GM19240 (cell line): ENCODE data around the gene EDARADD.
"Not testable (repeated sequence)": the region's sequence is repeated elsewhere in the genome, so short reads cannot be mapped to it uniquely, and the experiment has no call there.

ENCODE experiments used
- DNase-seq: peaks from one replicate; pipeline ENCODE4 v3.0.0; 2011; ENCODE audit warnings: low spot score; ENCODE audit not compliant: insufficient read length

EDARADD gene

DNA sequence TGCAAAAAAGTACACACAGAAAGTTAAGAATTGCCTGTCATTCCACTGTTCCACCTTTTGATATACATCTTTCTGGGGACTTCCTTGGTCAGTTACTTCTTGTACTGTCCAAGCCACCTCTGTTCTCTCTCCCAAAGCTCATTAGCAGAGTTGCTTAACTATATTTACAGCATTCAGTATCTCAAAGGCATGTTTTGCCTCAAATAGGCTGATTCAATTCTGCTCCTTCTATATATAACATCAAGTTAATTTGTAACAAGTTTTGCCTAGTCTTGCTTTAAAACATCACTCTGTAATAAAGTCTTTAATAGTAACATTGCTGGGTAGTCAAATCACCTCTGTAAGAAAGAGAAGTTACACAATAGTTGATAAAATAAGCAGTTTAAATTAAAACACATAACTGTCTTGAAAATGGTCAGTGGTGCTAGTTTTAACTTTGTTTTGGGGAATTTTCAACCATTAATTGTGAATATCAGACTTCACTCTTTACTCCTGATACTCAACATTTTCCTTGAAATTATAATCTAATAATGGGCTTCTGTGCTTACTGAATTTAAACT, 35.7 kb downstream of the EDARADD start:
- DNase-seq: no peak

DNA sequence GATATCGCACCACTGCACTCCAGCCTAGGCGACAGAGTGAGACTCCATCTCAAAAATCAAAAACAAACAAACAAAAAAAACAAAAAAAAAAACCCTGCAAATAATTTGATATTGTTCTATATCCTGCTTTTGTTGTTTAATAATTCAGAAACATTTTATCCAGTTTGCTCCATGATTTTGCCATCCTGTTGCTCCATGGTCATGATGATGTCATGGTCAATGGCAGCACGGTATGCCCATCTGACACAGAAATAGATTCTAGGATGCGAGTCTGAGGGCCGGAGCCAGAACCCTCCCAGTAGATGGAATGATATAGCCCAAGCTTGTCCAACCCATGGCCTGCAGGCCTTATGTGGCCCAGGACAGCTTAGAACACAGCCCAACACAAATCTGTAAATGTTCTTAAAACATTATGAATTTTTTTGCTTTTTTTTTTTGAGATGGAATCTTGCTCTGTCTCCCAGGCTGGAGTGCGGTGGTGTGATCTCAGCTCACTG, 39.8 kb downstream of the EDARADD start:
- no peak for DNase-seq

DNA sequence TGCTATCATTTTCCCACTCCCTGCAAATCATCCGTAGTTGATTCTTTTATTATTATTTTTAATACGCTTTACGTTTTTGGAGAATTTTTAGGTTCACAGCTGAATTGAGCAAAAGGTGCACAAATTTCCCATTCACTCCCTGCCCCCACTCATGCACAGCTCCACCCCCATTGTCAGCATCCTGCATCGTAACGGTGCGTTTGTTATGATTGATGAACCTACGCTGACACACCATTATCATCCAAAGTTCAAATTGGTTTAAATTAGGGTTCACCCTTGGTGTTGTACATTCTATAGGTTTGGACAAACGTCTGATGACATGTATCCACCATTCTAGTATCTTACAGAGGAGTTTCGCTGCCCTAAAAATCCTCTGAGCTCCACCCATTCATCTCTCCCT, 44.5 kb downstream of the EDARADD start:
- DNase-seq: no peak

DNA sequence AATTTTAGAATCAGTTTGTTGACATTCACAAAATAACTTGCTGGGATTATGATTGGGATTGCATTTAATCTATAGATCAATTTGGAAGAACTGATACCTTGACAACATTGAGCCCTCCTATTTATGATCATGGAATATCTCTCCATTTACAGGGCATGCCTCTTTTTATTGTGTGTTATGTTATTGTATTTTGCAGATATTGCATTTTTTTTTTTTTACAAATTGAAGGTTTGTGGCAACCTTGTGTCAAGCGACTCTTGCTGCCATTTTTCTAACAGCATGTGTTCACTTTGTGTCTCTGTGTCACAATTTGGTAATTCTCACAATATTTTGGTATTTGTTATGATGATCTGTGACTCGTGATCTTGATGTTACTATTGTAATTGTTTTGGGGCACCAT, 46.3 kb downstream of the EDARADD start:
- no peak for DNase-seq

DNA sequence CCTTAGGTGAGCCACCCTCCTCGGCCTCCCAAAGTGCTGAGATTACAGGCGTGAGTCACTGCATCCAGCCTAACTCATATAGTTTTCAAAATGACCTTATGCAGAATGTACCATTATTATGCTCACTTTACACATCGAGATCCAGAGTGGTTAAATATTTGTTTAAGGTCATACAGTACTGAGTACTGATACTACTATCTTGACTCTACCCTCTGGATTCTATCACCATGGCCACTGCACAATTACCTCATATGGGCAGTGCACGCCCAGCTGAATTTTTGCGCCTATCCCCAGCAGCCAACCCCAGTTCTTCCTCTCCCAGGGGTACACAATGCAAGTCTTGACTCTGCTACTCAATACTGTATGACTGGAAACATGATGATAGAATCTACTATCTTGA, 56.7 kb downstream of the EDARADD start:
- DNase-seq: no peak

DNA sequence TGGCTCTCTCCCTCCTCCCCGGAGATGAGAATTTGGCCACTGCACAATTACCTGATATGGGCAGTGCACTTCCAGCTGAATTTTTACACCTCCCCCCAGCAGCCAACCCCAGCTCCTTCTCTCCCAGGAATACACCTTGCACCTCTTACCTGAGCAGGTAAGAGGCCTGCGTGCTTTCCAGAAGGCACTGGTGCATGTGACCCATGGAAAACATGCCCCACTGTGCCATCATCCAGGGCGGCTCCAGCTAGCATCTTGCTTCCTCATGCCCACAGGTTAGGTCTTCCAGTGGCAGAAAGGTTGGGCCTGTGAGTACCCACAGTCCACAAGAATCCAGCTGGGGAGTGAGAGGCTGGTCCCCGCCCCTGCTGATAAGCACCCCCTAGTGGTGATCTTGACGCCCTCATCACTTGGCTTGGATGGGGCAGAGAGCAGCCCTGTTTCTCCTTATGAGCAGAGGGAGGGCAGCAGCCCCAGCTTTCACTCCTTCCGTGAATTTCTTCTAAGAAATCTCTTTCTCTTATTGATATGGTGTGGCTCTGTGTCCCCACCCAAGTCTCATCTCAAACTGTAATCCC, 57.8 kb downstream of the EDARADD start:
- no peak for DNase-seq

DNA sequence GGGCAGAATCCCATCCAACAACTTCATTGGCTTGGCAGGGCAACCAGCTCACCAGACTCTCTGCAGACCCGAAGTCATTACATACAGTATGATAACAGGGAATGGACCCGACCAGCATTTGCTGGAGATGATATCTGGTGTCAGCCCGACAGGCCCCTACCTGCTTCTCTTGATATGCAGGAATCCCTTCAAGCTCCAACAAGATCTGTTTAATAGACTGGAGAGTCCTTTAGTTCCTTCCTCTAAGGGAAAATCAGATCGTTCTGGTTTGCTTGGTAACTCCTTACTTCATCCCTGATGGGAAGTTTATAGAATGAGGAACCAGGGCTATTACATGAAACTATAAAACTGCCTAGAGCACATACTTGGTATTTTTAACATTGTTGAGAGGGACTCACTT, 61.2 kb downstream of the EDARADD start:
- no peak for DNase-seq

DNA sequence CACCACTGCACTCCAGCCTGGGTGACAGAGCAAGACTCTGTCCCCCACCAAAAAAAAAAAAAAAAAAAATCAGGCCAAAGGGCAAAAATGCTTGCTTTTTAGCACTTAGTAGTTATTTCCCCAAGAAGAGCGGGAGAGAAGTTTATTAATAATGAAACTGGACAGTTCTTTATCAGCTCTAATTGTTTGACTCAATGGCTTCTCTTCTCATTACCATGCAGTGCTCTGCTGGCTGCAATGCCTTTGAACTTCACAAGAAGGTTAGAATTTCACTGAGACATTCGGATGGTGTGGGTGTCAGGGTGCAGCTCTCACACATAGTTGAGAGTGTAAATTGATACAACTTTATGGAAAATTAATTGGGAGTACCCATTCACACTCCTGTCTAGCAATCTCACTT, 63.7 kb downstream of the EDARADD start:
- DNase-seq: no peak

DNA sequence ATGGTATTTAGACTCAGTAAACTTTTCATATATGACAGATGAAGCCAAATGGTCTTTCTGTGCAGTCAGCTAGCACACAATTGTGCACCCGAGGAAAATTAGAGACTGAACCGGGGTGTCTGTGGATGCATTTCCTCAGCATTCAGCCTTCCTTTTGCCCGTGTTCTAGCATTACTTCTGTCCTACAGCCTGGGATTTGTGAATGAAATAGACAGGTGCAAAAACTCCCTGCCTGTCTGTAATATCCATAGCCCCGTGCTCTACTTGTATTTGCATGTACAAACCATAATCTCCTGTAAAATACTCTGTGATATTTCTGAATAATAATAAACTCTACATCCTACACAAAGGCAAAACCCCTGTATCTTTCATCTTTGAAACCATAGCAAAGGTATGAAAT, 64.9 kb downstream of the EDARADD start:
- DNase-seq: no peak

DNA sequence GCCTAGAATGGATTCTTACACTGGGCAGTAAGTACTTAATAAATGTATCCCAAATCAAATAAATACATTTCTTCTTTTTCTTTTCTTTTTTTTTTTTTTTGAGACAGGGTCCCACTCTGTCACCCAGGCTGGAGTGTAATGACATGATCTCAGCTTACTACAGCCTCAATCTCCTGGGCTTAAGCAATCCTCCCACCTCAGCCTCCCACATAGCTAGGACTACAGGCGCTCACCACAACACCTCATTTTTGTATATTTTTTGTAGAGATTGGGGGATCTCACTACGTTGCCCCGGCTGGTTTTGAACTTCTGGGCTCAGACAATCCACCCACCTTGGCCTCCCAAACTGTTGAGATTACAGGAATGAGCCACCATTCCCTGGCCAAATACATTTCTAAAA, 66.0 kb downstream of the EDARADD start:
- no peak for DNase-seq

DNA sequence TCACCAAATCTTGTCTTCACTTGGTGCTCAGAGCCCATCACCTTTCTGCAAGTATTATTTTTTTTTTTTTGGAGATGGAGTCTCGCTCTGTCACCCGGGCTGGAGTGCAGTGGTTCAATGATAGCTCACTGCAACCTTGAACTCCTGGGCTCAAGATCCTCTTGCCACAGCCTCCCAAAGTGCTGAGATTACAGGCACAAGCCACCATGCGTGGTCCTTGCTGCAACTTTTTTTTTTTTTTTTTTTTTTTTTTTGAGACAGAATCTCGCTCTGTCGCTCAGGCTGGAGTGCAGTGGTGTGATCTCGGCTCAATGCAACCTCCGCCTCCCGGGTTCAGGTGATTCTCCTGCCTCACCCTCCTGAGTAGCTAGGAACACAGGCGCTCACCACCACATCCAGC, 70.1 kb downstream of the EDARADD start:
- not testable (repeated sequence) for DNase-seq

DNA sequence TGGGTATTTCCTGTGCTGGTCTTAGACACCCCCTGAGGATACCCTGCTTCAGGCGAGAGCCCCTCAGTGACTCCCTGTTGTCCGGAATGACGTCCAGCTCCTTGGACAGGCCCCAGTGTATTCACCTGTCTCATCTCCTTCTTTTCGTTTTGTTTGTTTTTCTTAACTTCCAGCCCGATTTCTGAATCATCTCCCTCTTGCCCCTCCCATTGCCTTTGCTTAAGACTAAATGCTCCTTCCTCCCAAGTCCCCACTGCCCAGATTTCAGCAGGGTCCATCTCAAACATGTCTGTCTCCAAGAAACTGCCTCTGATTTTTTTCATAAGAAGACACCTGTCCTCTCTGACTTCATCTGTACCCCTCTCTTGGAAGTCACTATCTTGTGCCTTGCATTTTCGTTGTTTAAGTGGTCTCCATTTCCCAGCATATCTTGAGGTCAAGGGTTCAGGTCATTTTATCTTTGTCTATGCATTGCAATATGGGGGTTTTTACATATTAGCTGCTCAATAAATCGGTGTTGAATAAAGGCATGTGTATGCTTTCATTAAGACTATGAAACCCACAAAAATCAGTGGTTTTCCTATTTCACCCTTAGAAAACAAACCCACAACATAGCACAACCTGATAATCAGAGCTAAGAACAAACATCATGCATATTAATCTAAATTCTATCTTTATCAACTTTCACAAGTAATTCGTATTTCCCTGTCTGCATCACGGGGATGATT, 71.3 kb downstream of the EDARADD start:
- DNase-seq: no peak

DNA sequence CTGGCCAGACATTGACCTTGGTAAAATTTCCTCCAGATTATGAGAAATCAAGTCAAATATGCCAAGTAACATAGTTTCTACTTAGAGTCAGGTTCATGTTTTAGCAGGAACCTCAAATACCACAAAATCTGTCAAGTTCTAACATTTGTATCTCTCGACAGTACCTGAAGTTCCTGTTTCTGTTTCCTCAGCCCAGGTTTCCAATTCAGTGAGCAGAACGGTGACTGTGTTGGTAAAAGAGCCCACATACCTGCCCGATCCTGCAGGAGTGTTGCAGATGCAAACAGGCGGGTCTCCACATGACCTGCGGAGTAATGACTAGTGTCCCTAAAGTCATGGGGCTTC, 71.8 kb downstream of the EDARADD start:
- DNase-seq: no peak

DNA sequence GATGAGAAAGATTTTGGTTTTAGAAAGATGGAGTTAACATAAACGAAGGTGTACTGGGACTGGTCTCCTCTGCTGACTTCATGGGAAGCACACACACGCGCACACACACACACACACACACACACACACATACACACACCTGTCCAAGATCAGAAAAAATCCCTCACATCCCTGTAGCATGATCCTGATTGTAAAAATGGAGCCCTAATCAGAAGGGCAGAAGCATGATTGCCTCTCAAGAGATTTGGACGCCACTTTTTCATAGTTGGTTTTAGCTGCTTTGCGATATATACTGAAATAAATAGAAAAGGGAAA, 73.2 kb downstream of the EDARADD start:
- no peak for DNase-seq

DNA sequence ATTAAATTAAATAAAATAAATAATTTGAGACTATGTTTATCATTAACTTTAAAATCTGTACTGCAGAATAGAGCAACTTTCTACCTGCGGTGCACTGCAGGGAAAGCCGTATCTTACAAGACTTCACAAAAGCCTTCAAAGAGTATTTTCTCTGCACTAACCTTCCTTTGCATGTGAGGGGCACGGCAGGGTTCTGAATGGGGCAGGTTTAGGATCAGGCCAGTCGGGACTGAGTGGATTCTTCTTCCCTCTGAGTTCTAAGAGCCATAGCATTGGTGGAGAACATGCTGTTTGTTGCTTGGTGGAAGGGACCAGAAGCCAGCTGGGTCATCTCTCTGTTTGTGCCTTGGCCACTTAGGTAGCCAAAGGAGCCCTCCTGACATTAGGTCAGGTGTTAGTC, 74.5 kb downstream of the EDARADD start:
- no peak for DNase-seq

DNA sequence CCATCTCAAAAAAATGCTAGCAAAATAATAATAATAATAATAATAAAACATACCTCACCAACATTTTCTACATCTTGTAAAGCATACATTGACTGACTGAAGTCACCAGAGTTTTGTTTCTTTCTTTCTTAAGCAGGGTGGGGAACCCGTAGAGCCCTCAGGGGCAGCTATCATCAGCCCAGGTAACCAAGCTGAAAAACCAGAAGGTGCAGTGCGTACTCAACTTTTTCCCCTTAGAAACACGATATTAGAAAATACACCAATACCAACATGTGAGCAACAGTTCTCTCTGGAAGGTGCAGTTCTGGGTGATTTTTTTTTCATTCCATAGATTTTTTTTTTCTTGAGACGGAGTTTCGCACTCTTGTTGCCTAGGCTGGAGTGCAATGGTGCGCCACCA, 75.4 kb downstream of the EDARADD start:
- DNase-seq: no peak

DNA sequence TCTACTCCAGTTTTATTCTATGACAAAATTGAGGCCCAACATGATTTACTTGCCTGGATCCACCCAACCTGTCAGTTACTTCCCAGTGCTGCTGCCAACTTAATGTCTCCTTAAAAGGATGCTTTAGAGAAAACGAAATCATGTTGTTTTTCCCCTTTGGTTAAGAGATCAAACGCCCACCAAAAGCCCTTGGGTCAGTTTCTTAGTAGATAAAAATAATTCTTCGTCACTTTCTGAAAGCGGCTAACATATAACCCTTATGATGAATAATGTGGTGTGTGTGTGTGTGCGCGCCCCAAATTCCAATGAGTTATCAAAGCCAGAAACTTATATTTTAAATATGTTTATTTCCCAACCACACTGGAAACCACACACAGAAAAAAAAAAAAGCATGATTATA, 77.0 kb downstream of the EDARADD start:
- DNase-seq: no peak

DNA sequence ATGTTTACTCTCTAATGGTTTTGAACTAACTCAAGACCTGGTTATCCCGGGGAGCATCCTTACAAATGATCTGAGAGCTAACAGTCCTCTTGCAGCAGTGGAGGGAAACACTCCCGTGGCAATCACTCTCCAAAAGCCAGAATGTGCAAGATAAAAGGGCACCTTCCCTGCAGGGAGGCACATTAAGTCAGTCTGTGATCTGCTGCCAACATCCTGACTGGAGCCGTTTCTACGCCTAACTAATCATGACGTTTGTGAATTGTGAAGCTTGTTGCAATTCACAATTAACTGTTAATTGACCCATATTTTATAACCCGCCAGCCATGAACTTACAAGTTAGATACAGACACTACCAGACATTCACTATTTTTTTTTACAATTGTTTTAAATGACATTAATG, 77.6 kb downstream of the EDARADD start:
- no peak for DNase-seq

DNA sequence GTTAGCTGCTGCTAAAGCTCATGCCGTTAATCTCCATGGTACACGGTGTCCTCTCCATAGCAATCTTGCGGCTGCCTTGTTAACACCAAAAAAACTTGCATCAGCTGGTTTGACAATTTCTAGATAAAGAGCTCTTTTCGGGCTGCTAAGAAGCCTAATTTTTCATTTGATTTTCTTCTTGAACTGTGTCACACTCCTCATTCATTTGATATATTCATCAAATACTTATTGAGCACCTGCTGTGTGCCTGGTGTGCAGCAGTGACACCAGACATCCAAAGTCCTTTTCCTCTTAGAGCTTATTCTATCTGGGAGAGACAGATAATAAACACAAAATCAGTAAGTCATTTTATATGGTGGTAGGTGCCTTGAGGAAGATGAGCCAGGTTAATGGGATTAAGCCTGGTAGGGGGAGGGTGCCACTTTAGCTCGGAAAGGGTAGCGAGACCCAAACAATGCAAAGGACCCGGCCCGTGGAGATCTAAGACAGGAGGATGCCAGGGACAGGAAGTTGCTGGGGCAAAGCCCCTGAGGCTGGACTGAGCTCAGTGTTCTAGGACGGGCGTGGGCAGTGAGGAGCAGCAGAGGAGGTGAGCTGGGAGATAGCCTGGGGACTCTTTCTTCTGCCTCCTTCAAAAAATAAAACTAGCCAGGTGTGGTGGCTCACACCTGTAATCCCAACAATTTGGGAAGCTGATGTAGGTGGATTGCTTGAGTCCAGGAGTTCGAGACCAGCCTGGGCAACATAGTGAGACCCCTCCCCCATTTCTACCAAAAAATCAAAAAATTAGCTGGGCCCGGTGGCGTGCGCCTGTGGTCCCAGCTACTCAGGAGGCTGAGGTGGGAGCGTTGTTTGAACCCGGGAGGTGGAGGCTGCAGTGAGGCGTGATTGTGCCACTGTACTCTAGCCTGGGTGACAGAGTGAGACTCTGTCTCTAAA, 79.0 kb downstream of the EDARADD start:
- no peak for DNase-seq

DNA sequence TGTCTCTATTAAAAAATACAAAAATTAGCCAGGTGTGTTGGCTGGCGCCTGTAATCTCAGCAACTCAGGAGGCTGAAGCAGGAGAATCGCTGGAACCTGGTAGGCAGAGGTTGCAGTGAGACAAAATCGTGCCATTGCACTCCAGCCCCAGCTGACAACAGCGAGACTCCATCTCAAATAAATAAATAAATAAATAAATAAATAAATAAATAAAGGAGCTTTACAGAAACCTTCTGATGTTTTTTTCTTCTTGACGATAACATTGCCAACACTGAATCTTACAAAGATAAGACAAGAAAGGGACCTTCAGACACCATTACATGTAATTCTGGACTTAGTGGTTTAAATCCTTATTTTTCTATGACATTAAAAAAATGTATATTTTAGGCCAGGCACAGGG, 81.9 kb downstream of the EDARADD start:
- DNase-seq: no peak

DNA sequence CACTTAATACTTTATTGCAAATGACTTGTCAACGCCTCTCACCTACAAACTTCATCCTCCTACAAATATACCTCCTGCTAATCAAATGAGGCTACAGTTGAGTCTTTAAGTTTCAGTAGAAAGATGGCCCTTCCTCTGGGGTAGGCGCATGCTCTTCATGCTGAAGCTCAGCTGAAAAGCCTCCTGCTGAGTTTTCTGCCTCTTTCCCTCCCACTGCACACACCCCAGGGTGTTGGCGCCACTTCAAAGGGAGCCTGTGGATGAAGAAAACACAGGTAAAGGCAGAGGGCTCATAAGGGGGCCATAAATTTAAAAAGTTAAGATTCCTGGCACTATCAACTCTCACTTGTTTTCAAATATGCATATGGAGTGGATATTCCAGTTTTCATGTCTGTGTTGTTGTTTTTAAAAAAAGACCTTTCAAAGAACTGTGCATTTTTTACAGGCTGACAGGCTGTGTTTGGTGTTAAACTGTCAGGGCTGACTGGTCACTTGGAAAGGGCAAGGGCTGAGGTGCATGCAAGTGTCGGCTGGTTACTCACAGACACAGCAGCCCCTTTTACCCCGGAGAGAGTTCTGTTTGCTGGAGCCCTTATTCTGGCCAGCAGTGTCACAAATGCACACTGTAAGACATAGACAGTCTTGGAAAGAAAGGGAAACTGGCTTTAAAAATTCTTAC, 86.8 kb downstream of the EDARADD start:
- DNase-seq: no peak
